Ishikawa (cell line): ENCODE data around the gene SLC10A1.

Experiments
- CREB1 ChIP-seq: IDR thresholded peaks from 2 replicates; pipeline ENCODE4 v1.6.1; 2012; ENCODE audit warnings: low read depth
- EP300 ChIP-seq: IDR thresholded peaks from 2 replicates; pipeline ENCODE4 v1.6.1; 2012; ENCODE audit warnings: borderline replicate concordance
- REST ChIP-seq: IDR thresholded peaks from 2 replicates; pipeline ENCODE4 v1.6.1; 2012; ENCODE audit warnings: low read depth, mild to moderate bottlenecking
- TAF1 ChIP-seq: IDR thresholded peaks from 2 replicates; pipeline ENCODE4 v1.6.1; 2012; ENCODE audit warnings: low read depth, mild to moderate bottlenecking
- TEAD4 ChIP-seq: IDR thresholded peaks from 2 replicates; pipeline ENCODE4 v1.6.1; 2012
- YY1 ChIP-seq: IDR thresholded peaks from 2 replicates; pipeline ENCODE4 v1.6.1; 2012; ENCODE audit warnings: low read depth
- TF ChIP-seq, protein P1 (sequence below): IDR thresholded peaks from 2 replicates; pipeline ENCODE4 v1.6.1; 2012

DNA sequence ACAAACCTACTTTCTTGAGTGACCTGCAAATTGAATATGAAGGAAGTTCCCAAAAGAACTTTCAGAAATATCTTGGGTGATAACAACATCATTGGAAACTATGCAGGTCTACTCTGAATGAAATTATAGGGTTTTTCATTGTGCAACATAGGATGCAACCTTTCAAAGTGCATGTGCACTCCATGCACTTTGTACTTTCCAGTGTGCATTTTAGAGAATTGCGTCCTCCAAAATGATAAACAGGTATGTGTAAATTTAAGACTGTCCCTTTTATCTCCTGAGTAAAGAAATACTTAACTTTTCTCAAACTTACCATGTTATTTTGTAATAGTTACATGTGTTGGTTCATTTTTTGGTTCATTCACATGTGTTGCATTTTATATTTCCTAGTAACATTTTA lies 16.9 kb downstream of the SLC10A1 start:
- TF ChIP-seq REST (no peak), CREB1 (no peak), EP300 (no peak), TEAD4 (no peak), YY1 (no peak), TAF1 (no peak)
- TF ChIP-seq, protein P1, sequence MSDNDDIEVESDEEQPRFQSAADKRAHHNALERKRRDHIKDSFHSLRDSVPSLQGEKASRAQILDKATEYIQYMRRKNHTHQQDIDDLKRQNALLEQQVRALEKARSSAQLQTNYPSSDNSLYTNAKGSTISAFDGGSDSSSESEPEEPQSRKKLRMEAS = no peak
